NCI-H2029 treated with DMSO at 0.1 percent for 48 hours (cell line): ENCODE data around the gene SAPCD2.

Source experiments
- DNase-seq: peaks from one replicate; lab custom pipeline; 2025; lab: John Stamatoyannopoulos, UW

The SAPCD2 gene

GRCh38 chr9:137031904-137032640, 38.3 kb downstream of the SAPCD2 start, which contains the start of gene FUT7:
Gene FUT7, minus strand, starts transcription at chr9:137032088. Its CDS starts 97 bp downstream, at chr9:137031991.
- no peak for DNase-seq

DNA sequence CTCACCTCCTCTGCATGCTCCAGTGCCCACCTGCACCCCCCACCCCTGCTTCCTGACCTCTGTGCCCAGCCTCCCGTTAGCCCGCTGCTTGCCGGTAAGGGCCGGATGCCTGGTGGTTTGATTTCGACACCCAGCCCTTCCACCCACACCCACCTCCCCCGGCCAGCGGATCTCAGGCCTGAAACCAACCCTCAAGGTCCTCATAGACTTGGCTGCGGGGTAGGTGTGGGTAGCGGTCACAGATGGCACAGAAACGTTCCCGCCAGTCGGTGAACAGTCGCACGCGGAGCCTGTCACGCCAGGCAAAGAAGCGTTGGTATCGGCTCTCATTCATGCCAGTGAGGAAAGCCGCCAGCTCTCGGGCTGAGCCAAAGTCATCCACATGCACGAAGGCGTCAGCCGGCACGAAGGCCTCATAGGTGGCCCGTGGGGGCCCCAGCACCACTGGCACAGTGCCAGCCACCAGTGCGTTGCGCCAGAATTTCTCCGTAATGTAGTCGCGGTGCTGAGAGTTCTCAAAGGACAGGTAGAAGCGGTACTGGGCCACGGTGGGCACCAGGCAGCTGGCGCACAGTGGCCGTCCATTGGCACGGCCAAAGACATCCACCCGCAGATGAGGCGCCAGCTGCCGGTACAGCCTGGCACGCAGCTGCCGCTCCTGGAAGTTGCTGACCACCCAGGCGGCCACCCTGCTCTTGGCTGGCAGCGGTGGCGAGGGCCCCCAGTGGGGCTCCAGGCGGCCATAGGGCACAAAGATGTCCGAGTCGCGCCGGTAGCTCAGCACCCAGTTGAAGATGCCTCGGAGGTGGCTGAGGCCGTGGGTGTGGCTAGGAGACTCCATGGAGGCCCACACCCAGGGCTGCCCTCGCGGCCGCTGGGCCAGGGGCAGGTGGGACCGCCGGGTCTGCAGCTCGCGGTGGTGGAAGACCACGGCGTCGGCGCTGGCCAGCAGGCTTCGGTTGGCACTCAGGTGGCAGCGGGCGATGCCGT, 39.5 kb downstream of the SAPCD2 start:
- no peak for DNase-seq

- DNase-seq: no peak
These were observed 40.4 kb downstream of the SAPCD2 start for GRCh38 chr9:137030006-137030405.

DNA sequence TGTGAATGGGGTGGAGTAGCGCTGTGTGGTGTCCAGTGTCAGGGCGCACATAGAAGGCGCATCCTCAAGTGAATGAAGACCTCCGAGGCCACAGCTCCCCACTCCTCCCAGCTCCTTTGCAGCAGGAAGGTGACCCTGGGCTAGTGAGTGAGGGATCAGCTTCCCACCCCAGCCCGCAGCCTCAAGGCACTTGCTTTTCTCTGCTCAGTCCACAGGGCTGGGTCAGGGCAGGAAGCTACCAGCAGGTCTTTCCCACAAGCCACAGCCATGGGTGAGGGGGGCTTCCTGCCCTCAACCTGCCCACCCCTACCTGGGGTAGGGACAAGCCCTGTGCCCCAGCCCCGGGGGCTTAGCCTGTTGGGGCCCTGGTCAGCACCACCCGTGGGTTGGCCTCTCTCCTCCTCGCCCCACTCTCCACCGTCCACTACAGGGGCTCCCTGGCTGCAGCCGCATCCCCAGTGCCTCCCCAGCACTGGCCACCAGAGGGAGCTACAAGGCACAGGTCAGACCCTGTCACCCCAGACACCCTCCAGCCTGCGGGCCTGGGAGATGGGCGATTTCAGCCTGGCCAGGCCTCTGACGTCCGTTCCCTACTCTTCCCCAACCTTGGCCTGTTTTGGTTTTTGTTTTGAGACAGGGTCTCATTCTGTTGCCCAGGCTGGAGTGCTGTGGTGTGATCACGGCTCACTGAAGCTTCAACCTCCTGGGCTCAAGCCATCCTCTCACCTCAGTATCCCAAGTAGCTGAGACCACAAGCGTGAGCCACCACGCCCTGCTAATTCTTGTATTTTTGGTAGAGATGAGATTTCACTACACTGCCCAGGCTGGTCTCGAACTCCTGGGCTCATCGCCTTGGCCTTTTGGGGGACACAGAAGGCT, 41.1 kb downstream of the SAPCD2 start:
- DNase-seq: no peak

DNA sequence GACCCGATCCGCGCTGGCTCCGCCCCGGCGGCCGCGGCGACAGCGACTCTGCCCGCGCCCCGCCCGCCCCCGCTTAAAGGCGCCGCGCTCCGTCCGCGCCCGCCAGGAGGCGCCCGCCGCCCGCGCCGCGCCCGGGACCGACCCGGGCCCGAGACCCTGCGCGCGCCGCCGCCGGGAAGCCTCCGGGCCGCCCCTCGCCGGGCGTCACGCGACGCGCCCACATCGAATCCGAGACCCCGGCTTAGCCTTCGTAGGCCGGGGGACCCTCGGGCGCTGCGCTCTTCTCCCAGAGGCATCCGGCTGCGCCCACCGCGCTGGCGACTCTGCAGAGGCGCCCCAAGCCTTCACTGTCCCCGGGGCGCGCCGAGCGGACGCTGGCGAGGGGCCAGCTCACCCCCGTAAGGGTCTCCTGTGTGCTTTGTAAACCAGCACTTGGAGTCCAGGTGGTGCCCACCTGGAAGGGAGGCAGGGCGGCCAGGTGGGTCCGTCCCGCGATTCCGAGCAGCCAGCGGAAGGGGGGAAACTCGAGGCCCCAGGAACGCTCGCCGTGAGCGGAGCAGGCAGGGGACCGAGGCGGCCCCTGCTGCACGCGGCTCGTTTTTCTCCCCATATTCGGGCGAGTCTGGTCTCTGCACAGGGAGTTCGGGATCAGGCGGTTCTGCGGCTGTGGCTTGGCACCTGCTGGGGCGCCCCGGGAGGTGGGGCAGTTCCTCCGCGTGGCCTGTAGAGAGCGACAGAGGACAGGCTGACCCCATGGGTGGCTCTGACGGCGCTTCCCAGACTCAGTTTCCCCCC, 41.9 kb downstream of the SAPCD2 start:
- DNase-seq: peak; percentile 29

GRCh38 chr9:137027369-137028262, 42.7 kb downstream of the SAPCD2 start, which contains the start of gene ABCA2:
Gene ABCA2, minus strand, starts transcription at chr9:137028237. Its CDS starts 97 bp downstream, at chr9:137028140.
- no peak for DNase-seq

DNA sequence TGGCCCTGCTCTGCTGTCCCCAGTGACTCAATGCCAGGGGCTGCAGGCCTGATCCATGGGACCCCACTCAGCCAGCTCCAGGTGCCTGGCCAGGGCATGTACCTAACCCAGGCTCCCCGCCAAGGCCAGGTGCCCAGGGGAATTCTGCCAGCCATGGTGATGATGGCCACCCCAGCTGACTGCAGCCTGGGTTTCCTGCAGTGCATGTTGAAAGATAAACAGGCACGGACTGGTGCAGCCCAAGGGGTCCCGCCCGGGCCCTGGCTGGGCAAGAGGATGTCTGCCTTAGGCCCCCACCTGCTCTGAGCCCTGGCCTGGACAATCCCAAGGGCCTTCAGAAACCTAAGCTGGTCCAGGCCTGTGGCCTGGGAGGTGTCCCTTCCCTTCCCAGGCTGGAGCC, 43.5 kb downstream of the SAPCD2 start:
- no peak for DNase-seq

DNA sequence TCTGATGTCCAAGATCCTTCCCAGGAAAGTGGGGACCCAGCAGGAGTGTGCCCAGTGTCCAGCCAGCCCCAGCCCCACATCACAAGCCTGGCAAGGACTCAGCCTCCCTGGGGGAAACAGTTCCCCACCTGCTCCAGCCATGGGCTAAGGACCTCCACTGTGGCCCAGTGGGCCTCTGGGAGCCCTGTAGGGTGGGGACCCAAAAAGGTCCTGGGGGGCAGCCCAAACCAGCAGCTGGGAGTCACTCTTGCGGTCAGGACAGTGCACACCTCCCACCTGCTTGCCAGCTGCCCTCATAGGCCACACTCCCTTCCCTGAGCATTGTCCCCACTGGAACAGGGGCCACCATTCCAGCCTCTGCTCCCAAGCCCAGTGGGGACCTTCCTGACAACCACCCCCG, 44.0 kb downstream of the SAPCD2 start:
- no peak for DNase-seq

DNA sequence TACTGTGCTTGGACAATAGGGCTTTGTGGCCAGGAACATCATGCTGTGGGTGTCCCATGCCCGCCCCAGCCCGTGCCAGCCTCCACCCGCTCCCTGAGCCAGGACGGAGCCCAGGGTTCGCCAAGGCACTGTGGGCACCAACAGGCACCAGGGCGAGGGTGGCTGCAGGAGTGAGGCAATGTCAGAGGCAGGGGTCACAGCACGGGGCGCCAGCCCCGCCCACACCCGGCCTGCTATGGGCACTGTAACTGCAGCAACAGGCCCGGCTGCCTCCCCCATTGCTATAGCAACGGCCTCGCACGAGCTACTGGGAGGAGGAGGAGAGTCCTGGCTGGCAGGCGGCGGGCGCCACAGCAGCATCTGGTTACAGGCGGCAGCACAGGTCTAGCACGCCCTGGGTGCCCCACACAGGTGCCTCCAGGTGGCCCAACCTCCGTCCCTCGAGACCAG, 44.8 kb downstream of the SAPCD2 start:
- peak; percentile 33 for DNase-seq

GRCh38 chr9:137023583-137023991, 46.8 kb downstream of the SAPCD2 start:
- DNase-seq: no peak

GRCh38 chr9:137023157-137023556, 47.2 kb downstream of the SAPCD2 start:
- DNase-seq: no peak

DNA sequence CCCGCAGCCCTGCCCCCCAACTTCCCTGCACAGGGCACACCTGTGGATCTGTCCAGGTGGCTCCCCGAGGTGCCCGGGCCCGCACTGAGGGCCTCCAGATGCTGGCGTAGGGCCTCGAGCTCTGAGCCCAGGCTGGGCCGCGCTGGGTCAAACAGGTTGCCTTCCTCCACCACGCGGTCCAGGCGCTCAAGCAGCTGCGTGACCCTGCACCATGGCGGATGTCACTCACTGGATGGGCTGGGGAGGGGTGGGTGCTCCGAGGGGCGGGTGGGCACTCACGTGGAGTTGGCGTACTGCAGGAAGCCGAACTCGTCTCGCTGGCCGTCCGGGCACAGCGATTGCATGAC, 47.7 kb downstream of the SAPCD2 start:
- DNase-seq: no peak

DNA sequence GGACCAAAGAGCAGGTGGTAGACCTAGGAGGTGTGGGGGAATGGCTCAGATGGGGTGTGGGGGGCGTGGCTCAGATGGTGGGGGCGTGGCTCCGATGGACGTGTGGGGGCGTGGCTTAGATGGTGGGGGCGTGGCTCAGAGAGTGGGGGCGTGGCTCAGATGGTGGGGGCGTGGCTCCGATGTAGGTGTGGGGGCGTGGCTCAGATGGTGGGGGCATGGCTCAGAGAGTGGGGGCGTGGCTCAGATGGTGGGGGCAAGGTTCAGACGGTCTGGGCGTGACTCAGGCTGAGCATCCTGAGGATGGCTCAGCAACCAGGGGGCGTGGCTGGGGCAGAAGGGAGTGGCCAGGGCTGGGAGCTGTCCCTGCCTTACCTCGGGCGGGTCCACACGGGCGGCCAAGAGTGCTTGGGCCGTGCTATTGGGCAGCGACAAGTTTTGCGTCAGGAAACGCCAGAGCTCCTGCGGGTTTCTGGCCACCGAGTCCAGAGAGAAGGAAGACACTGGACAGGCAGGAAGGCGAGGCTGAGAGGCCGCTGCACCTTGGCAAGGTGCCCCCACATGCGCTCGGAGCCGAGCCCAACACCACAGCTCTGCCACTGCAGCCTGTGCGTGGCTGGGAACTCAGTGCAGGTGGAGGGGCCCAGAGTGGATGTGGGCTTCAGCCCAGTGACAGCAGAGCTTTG, 48.2 kb downstream of the SAPCD2 start:
- DNase-seq: peak; percentile 76

GRCh38 chr9:137021568-137021978, 48.8 kb downstream of the SAPCD2 start:
- DNase-seq: no peak

GRCh38 chr9:137020771-137021567, 49.4 kb downstream of the SAPCD2 start:
- DNase-seq: no peak

GRCh38 chr9:137019891-137020683, 50.3 kb downstream of the SAPCD2 start:
- no peak for DNase-seq

DNA sequence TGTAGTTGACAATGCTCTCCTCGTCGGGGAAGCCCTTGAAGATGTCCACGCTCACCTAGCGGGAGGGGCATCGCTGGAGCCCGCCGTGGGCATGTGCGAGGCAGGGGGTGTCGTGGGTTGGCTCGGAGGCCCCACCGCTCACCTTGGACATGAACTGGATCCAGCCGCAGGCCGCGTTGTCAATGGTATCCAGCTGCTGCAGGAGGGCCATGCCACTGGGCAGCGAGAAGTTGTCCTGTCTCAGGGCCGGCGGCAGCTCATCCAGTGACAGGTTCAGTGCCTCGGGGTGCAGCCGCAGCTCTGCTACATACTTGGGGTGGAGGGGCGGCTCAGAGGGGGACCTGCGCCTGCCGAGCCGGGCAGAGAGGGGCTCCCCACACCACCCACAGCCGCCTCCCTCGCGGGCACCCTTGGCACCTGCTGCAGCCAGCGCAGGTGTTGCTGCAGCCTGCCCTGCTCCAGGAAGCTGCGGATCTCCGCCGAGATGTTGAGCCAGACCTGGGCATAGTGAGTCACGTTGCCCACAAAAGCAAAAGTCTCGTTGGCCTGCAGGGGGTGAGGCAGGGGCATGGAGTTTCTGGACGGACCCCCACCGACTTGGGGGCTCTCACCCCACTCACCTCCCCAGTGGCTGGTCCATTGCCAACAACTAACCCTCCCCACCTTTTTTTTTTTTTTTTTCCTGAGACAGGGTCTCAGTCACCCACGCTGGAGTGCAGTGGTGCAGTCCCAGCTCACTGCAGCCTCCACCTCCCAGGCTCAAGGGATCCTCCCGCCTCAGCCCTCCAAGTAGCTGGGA, 51.4 kb downstream of the SAPCD2 start:
- no peak for DNase-seq
